IMR-90 (cell line): ENCODE measurements around the gene IQCK. TPM values are rescaled to one million over a fixed set of nuclear protein-coding genes. Genes with fewer than 3 reads are reported as not detected.

ENCODE experiments used
- ATAC-seq: fragments of 200-7000 bp; cut with Tn5 transposase; 2 replicates; pipeline ENCODE4 v1.9.1; 2020; ENCODE audit warnings: low read depth, mild to moderate bottlenecking, moderate library complexity
- BruUV-seq: library from RNA; stranded (reverse); fragments of 400-500 nt; replicated peaks from 2 replicates; lab custom pipeline; 2021; lab: Mats Ljungman, UMichigan
- CTCF ChIA-PET: fragments of 300-600 bp; formaldehyde crosslinking; extraction: SDS; loops from one replicate; lab custom pipeline; 2021; ENCODE audit warnings: antibody characterized with exemption; lab: Yijun Ruan, JAX
- POLR2A ChIA-PET: fragments of 300-600 bp; sonication (Branson Sonifier 250); formaldehyde crosslinking; loops from one replicate; lab custom pipeline; 2022; ENCODE audit warnings: antibody characterized with exemption; ENCODE audit not compliant: unreplicated experiment; lab: Charles Lee
- DNase-seq: peaks from one replicate; pipeline ENCODE4 v3.0.0; 2013
- H2AFZ ChIP-seq: replicated peaks from 2 replicates; pipeline ENCODE3; 2013; ENCODE audit warnings: low read length, mild to moderate bottlenecking; ENCODE audit not compliant: poor library complexity
- H2AK5ac ChIP-seq: 2 replicates; pipeline ENCODE4 v1.6.1; 2013; ENCODE audit warnings: low read depth, low read length, inconsistent platforms
- H2AK9ac ChIP-seq: replicated peaks from 2 replicates; pipeline ENCODE3; 2013; ENCODE audit warnings: mild to moderate bottlenecking, low read depth, low read length, moderate library complexity; ENCODE audit not compliant: poor library complexity
- H2BK120ac ChIP-seq: 2 replicates; pipeline ENCODE4 v1.6.1; 2013; ENCODE audit warnings: low read depth, low read length, inconsistent platforms
- H2BK15ac ChIP-seq: 3 replicates; pipeline ENCODE4 v1.6.1; 2013; ENCODE audit warnings: low read depth, low read length, inconsistent platforms
- H2BK20ac ChIP-seq: 2 replicates; pipeline ENCODE4 v1.6.1; 2013; ENCODE audit warnings: low read depth, mild to moderate bottlenecking, inconsistent platforms, low read length, moderate library complexity
- H2BK5ac ChIP-seq: 2 replicates; pipeline ENCODE4 v1.6.1; 2013; ENCODE audit warnings: mild to moderate bottlenecking, low read depth, low read length, inconsistent platforms; ENCODE audit not compliant: poor library complexity, severe bottlenecking
- H3K14ac ChIP-seq: replicated peaks from 2 replicates; pipeline ENCODE4 v1.6.1; 2013; ENCODE audit warnings: low read depth, low read length, inconsistent platforms
- H3K18ac ChIP-seq: 2 replicates; pipeline ENCODE4 v1.6.1; 2013; ENCODE audit warnings: low read depth, low read length, control low read depth
- H3K23ac ChIP-seq: 2 replicates; pipeline ENCODE4 v1.6.1; 2013; ENCODE audit warnings: low read depth, low read length, inconsistent platforms
- H3K27ac ChIP-seq: 2 replicates; pipeline ENCODE4 v1.5.1; 2013; ENCODE audit warnings: mild to moderate bottlenecking, control low read depth, low read length; ENCODE audit not compliant: insufficient read depth
- H3K27me3 ChIP-seq: 2 replicates; pipeline ENCODE4 v1.6.1; 2013; ENCODE audit warnings: low read length; ENCODE audit not compliant: control insufficient read depth, insufficient read depth
- H3K36me3 ChIP-seq: 2 replicates; pipeline ENCODE4 v1.6.1; 2013; ENCODE audit warnings: low read length, mixed read lengths; ENCODE audit not compliant: control insufficient read depth, insufficient read depth
- H3K4ac ChIP-seq: 2 replicates; pipeline ENCODE4 v1.6.1; 2013; ENCODE audit warnings: low read depth, low read length, inconsistent platforms
- H3K4me1 ChIP-seq: 2 replicates; pipeline ENCODE4 v1.6.1; 2013; ENCODE audit warnings: low read length, mixed read lengths; ENCODE audit not compliant: control insufficient read depth, insufficient read depth
- H3K4me2 ChIP-seq: 2 replicates; pipeline ENCODE4 v1.6.1; 2013; ENCODE audit warnings: low read depth, mild to moderate bottlenecking, control low read depth, low read length, moderate library complexity
- H3K4me3 ChIP-seq: 2 replicates; pipeline ENCODE4 v1.5.1; 2013; ENCODE audit warnings: low read depth, mild to moderate bottlenecking, control low read depth, low read length, moderate library complexity; ENCODE audit not compliant: insufficient read depth
- H3K56ac ChIP-seq: 2 replicates; pipeline ENCODE4 v1.6.1; 2013; ENCODE audit warnings: low read length, inconsistent platforms; ENCODE audit not compliant: insufficient read depth; ENCODE audit errors: extremely low read depth
- H3K79me1 ChIP-seq, 2 experiments: 2 replicates each; pipeline ENCODE4 v1.6.1; 2013; ENCODE audit warnings: low read length in 2 of 2, inconsistent platforms in 1 of 2, low read depth in 1 of 2
- H3K9ac ChIP-seq: 2 replicates; pipeline ENCODE4 v1.6.1; 2013; ENCODE audit warnings: low read depth, low read length, control low read depth
- H3K9me1 ChIP-seq: 2 replicates; pipeline ENCODE4 v1.6.1; 2013; ENCODE audit warnings: low read length, inconsistent platforms; ENCODE audit not compliant: insufficient read depth
- H3K9me3 ChIP-seq: 2 replicates; pipeline ENCODE4 v1.6.1; 2013; ENCODE audit warnings: low read length; ENCODE audit not compliant: control insufficient read depth, insufficient read depth
- H4K20me1 ChIP-seq: 2 replicates; pipeline ENCODE4 v1.6.1; 2013; ENCODE audit warnings: low read length, inconsistent platforms; ENCODE audit not compliant: insufficient read depth
- H4K5ac ChIP-seq: 2 replicates; pipeline ENCODE4 v1.6.1; 2013; ENCODE audit warnings: mild to moderate bottlenecking, low read depth, low read length, control low read depth
- H4K8ac ChIP-seq, 2 experiments: 2 replicates each; pipeline ENCODE4 v1.6.1; 2013; ENCODE audit warnings: low read depth in 2 of 2, low read length in 2 of 2, control low read depth in 1 of 2, inconsistent platforms in 1 of 2
- H4K91ac ChIP-seq: 2 replicates; pipeline ENCODE4 v1.6.1; 2013; ENCODE audit warnings: low read depth, low read length, inconsistent platforms; ENCODE audit not compliant: insufficient read depth
- BHLHE40 ChIP-seq: fragments of 150-350 bp; IDR thresholded peaks from 2 replicates; pipeline ENCODE4 v1.6.1; 2016; ENCODE audit warnings: mild to moderate bottlenecking, low read depth, low read length
- CEBPB ChIP-seq: IDR thresholded peaks from 2 replicates; pipeline ENCODE4 v1.6.1; 2012; ENCODE audit warnings: low read depth, low read length, improper control_type of control experiment
- CHD1 ChIP-seq: IDR thresholded peaks from 2 replicates; pipeline ENCODE4 v1.6.1; 2012; ENCODE audit warnings: low read depth, low read length, improper control_type of control experiment
- FOS ChIP-seq: fragments of 150-350 bp; IDR thresholded peaks from 2 replicates; pipeline ENCODE4 v1.6.1; 2016; ENCODE audit warnings: low read depth, low read length
- MAFK ChIP-seq: IDR thresholded peaks from 2 replicates; pipeline ENCODE4 v1.6.1; 2012; ENCODE audit warnings: low read depth, low read length, improper control_type of control experiment
- MAZ ChIP-seq: IDR thresholded peaks from 2 replicates; pipeline ENCODE4 v1.6.1; 2012; ENCODE audit warnings: low read depth, mild to moderate bottlenecking, low read length, improper control_type of control experiment, moderate library complexity, borderline replicate concordance
- NFE2L2 ChIP-seq: fragments of 150-350 bp; IDR thresholded peaks from 2 replicates; pipeline ENCODE4 v1.6.1; 2016; ENCODE audit warnings: low read depth, mild to moderate bottlenecking, low read length
- POLR2A ChIP-seq: IDR thresholded peaks from 2 replicates; pipeline ENCODE4 v1.6.1; 2012; ENCODE audit warnings: mild to moderate bottlenecking, low read depth, low read length
- RAD21 ChIP-seq: IDR thresholded peaks from 2 replicates; pipeline ENCODE4 v1.6.1; 2012; ENCODE audit warnings: low read length, improper control_type of control experiment
- RCOR1 ChIP-seq: IDR thresholded peaks from 2 replicates; pipeline ENCODE4 v1.6.1; 2012; ENCODE audit warnings: mild to moderate bottlenecking, low read length, improper control_type of control experiment; ENCODE audit not compliant: insufficient replicate concordance
- RFX5 ChIP-seq: IDR thresholded peaks from 2 replicates; pipeline ENCODE4 v1.8.0; 2012; ENCODE audit warnings: low read depth, mild to moderate bottlenecking, low read length, moderate library complexity
- SMC3 ChIP-seq: fragments of 150-350 bp; IDR thresholded peaks from 2 replicates; pipeline ENCODE4 v1.6.1; 2016; ENCODE audit warnings: low read depth, mild to moderate bottlenecking, antibody characterized with exemption, low read length, moderate library complexity
- USF2 ChIP-seq: fragments of 150-350 bp; IDR thresholded peaks from 2 replicates; pipeline ENCODE4 v1.6.1; 2017; ENCODE audit warnings: mild to moderate bottlenecking, antibody characterized with exemption, low read length, low read depth
- WGBS, 2 experiments: methylation state at CpG; one replicate each; pipeline versions ENCODE4 v1.1.5 to v1.1.7; 2013; ENCODE audit warnings: missing lambda C conversion rate in 2 of 2; ENCODE audit not compliant: insufficient read length in 1 of 2; ENCODE audit errors: extremely low coverage in 2 of 2; 5-methylcytosine and 5-hydroxymethylcytosine counted together
- dilution Hi-C: fragments of 300-500 bp; cut with HindIII; formaldehyde crosslinking; loops from one replicate; pipeline ENCODE4 v1.14.3; 2018; ENCODE audit warnings: low sequenced_read_pairs; ENCODE audit not compliant: unreplicated experiment
- in situ Hi-C: fragments of 300-500 bp; cut with MboI; formaldehyde crosslinking; loops from 3 replicates; pipeline ENCODE4 v1.14.3; 2019; ENCODE audit warnings: low sequenced_read_pairs, inconsistent platforms, mixed read lengths
- intact Hi-C: fragments of 100-400 bp; cut with micrococcal nuclease; formaldehyde crosslinking; loops from 2 replicates; pipeline ENCODE4 v1.10.0; 2022
- polyA plus RNA-seq, 3 experiments: library from polyadenylated mRNA; depleted of rRNA; stranded (reverse); fragments of >200 nt; gene quantifications; 2 replicates each; pipeline ENCODE4 v1.2.3, GENCODE V29; 2012; ENCODE audit warnings: low replicate concordance in 1 of 3
- total RNA-seq: library from RNA; depleted of rRNA; stranded (reverse); fragments of >200 nt; gene quantifications from 2 replicates; pipeline ENCODE4 v1.2.3, GENCODE V29; 2012
- TF ChIP-seq, protein P1 (sequence below): conservative IDR thresholded peaks from 2 replicates; pipeline ENCODE4 v1.5.1; 2012; ENCODE audit warnings: mild to moderate bottlenecking, low read depth, low read length, improper control_type of control experiment

Gene IQCK
- total and polyA plus RNA-seq, 2 of the 4 experiments (the other 2 are of a cell fraction) = 4.1 to 5.4 TPM

- in situ Hi-C loops (loop anchor here (5.0 to 25.0 kb wide), 3 partner anchors 169 to 774 kb away; partner anchors contain the start of genes IQCK, ITPRIPL2 and KNOP1), intact Hi-C loops (loop anchor here (1.0 to 5.0 kb wide), 7 partner anchors 169 to 331 kb away; partner anchors contain the start of gene VPS35L), dilution Hi-C loops (loop anchor here (25.0 kb wide), 1 partner anchor 274 kb away; no protein-coding TSS in a partner anchor)
- peak overlapping the region; percentile 33; the same call in 1 of the 2 replicates for H3K9ac ChIP-seq
- peaks cover 14% of the 10 kb centered on the region for H3K27me3 ChIP-seq
- H3K4ac ChIP-seq = no peak overlapping the region
- H3K27ac ChIP-seq = no peak overlapping the region
- no peak overlapping the region for H4K91ac ChIP-seq
- H2BK120ac ChIP-seq = no peak overlapping the region
- no peak overlapping the region for H2BK15ac ChIP-seq
- no peak overlapping the region; the same call in 1 of the 2 replicates for H3K4me3 ChIP-seq
- ATAC-seq (peak; percentile 62), DNase-seq (peak; percentile 75)
- H4K20me1 ChIP-seq = peaks cover 4% of the 10 kb centered on the region; the same call in 1 of the 2 replicates
- no TSS peak for BruUV-seq
- H3K9me3 ChIP-seq = peaks cover 2% of the 10 kb centered on the region
- no peaks in the 10 kb centered on the region for H3K36me3 ChIP-seq
- no peak overlapping the region for H3K23ac ChIP-seq
- H4K8ac ChIP-seq = peak overlapping the region in 1 of 2 experiments; percentile 57; a peak in 2 of 4 replicates
- H2AK5ac ChIP-seq = no peak overlapping the region
- H3K18ac ChIP-seq = no peak overlapping the region
- 2% methylated on average over 9 of the region's 20 CpGs; no CpG with 5 or more reads in 1 of the 2 experiments for WGBS, 2 experiments
- peak overlapping the region; percentile 73 for H3K4me2 ChIP-seq
- POLR2A ChIA-PET = no interaction called here
- no peak overlapping the region for H4K5ac ChIP-seq
- H2BK5ac ChIP-seq = no peak overlapping the region
- peaks cover 5% of the 10 kb centered on the region; the same call in 1 of the 2 replicates for H3K4me1 ChIP-seq
- H2BK20ac ChIP-seq = no peak overlapping the region
- H3K56ac ChIP-seq = no peak overlapping the region
- CTCF ChIA-PET = interaction anchor here (0.6 to 1.4 kb wide), 12 partner anchors 22 to 346 kb away, joined by 3 to 4 read pairs (median 3); no protein-coding TSS in a partner anchor
- peaks cover 0 to 4% of the 10 kb centered on the region in 2 experiments; a peak in 1 of 4 replicates for H3K79me1 ChIP-seq
- peak overlapping the region; percentile 58 for H2AK9ac ChIP-seq
- peak overlapping the region; percentile 95 for H2AFZ ChIP-seq
- H3K9me1 ChIP-seq = no peaks in the 10 kb centered on the region
- no peak overlapping the region for H3K14ac ChIP-seq
- TF ChIP-seq BHLHE40 (no peak), RAD21 (peak; percentile 100), MAFK (peak; percentile 53; the same call in 1 of the 2 replicates), CEBPB (no peak), POLR2A (peak; percentile 60), USF2 (no peak), CHD1 (peak; percentile 78; the same call in 1 of the 2 replicates), RCOR1 (no peak), SMC3 (peak; percentile 100), NFE2L2 (no peak), RFX5 (no peak), MAZ (no peak), FOS (no peak)
- TF ChIP-seq, protein P1, sequence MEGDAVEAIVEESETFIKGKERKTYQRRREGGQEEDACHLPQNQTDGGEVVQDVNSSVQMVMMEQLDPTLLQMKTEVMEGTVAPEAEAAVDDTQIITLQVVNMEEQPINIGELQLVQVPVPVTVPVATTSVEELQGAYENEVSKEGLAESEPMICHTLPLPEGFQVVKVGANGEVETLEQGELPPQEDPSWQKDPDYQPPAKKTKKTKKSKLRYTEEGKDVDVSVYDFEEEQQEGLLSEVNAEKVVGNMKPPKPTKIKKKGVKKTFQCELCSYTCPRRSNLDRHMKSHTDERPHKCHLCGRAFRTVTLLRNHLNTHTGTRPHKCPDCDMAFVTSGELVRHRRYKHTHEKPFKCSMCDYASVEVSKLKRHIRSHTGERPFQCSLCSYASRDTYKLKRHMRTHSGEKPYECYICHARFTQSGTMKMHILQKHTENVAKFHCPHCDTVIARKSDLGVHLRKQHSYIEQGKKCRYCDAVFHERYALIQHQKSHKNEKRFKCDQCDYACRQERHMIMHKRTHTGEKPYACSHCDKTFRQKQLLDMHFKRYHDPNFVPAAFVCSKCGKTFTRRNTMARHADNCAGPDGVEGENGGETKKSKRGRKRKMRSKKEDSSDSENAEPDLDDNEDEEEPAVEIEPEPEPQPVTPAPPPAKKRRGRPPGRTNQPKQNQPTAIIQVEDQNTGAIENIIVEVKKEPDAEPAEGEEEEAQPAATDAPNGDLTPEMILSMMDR = peak; percentile 99
Measured at GRCh38 chr16:19886073-19886941, 168.2 kb downstream of the IQCK start.
